Measurements from ENCODE around the gene MYCBP. TPM values are rescaled to one million over a fixed set of nuclear protein-coding genes. Genes with fewer than 3 reads are reported as not detected.
A peak's percentile ranks its signal among the peaks of the same experiment; 100 is the strongest.

The MYCBP gene
- total RNA-seq, 1 donor from 2014 or later, result 6.6 TPM

- Mint-ChIP-seq H3K9me3 (ENCODE audit: unreplicated experiment) (peaks cover 2% of the 10 kb centered on the region), H3K4me3 (ENCODE audit: unreplicated experiment) (no peak overlapping the region), H3K36me3 (ENCODE audit: unreplicated experiment) (no peaks in the 10 kb centered on the region), H3K27ac (ENCODE audit: unreplicated experiment) (peak overlapping the region; percentile 80), H3K4me1 (ENCODE audit: low read depth, unreplicated experiment) (peaks cover 32% of the 10 kb centered on the region), H3K27me3 (ENCODE audit: unreplicated experiment) (no peaks in the 10 kb centered on the region)
- DNase-seq, result no peak
- TF ChIP-seq, protein P1, sequence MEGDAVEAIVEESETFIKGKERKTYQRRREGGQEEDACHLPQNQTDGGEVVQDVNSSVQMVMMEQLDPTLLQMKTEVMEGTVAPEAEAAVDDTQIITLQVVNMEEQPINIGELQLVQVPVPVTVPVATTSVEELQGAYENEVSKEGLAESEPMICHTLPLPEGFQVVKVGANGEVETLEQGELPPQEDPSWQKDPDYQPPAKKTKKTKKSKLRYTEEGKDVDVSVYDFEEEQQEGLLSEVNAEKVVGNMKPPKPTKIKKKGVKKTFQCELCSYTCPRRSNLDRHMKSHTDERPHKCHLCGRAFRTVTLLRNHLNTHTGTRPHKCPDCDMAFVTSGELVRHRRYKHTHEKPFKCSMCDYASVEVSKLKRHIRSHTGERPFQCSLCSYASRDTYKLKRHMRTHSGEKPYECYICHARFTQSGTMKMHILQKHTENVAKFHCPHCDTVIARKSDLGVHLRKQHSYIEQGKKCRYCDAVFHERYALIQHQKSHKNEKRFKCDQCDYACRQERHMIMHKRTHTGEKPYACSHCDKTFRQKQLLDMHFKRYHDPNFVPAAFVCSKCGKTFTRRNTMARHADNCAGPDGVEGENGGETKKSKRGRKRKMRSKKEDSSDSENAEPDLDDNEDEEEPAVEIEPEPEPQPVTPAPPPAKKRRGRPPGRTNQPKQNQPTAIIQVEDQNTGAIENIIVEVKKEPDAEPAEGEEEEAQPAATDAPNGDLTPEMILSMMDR (IDR thresholded peaks at IDR 0.05; ENCODE audit: partially characterized antibody, unreplicated experiment), result no peak
Measured at GRCh38 chr1:38814444-38814983, 58.6 kb downstream of the MYCBP start.

DNA sequence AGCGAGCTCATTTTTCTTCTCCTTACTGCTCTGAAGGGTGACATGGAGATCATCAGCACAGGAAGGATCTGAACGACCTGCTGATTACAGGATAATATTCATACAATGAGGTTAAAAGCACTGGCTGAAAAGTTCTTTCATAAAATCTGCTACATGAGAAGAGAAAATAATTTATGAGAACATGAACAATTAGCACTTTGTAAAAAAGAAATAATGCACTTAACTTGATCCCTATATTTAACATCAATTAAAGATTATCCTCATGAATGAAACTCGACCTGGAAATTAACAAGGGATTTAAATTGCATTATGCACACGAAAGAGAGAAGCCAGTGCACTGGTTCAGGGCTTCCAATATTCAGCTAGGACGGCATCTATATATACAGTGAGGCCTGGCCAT lies 60.2 kb downstream of the MYCBP start:
- H3K27ac Mint-ChIP-seq (ENCODE audit: unreplicated experiment), result no peak overlapping the region
- peaks cover 29% of the 10 kb centered on the region for H3K4me1 Mint-ChIP-seq (ENCODE audit: low read depth, unreplicated experiment)
- peaks cover 2% of the 10 kb centered on the region for H3K9me3 Mint-ChIP-seq (ENCODE audit: unreplicated experiment)
- H3K36me3 Mint-ChIP-seq (ENCODE audit: unreplicated experiment), result no peaks in the 10 kb centered on the region
- H3K27me3 Mint-ChIP-seq (ENCODE audit: unreplicated experiment), result no peaks in the 10 kb centered on the region
- DNase-seq, result no peak
- no peak overlapping the region for H3K4me3 Mint-ChIP-seq (ENCODE audit: unreplicated experiment)
- TF ChIP-seq, protein P1 (IDR thresholded peaks at IDR 0.05; ENCODE audit: partially characterized antibody, unreplicated experiment), result no peak

Other genes starting within 250 kb of the MYCBP start
- gene RRAGC, start 13.6 kb downstream of the MYCBP start, total RNA-seq (ENCODE audit: unreplicated experiment), result 20.6 TPM
- not detected for gene GJA9, start 8.2 kb upstream of the MYCBP start, total RNA-seq (ENCODE audit: unreplicated experiment)
- gene RHBDL2, start 68.5 kb upstream of the MYCBP start, total RNA-seq (ENCODE audit: unreplicated experiment), result not detected
- 95.5 TPM for gene AKIRIN1, start 117.9 kb upstream of the MYCBP start, total RNA-seq (ENCODE audit: unreplicated experiment)
- 320 TPM for gene NDUFS5, start 153.0 kb upstream of the MYCBP start, total RNA-seq (ENCODE audit: unreplicated experiment)

Data from glutamatergic neuron (in vitro differentiated cells).